Coronary artery (tissue), 2 donors: Measurements from ENCODE around the gene DHRS7B.

Source experiments
- DNase-seq: peaks from one replicate; pipeline ENCODE4 v3.0.0-alpha.2; 2017; ENCODE audit warnings: low spot score
- H3K27ac ChIP-seq, 2 donors: fragments of 200-600 bp; sonication (generic); one replicate each; pipeline ENCODE4 v1.5.1; 2016 to 2019
- H3K4me3 ChIP-seq: fragments of 200-600 bp; sonication (generic); 2 replicates; pipeline ENCODE4 v1.5.1; 2016; ENCODE audit warnings: mild to moderate bottlenecking, moderate library complexity
- TF ChIP-seq, protein P1 (sequence below): fragments of 200-600 bp; sonication (generic); IDR thresholded peaks from one replicate; pipeline ENCODE4 v1.5.1; 2019; ENCODE audit warnings: antibody characterized with exemption

Gene DHRS7B

DNA sequence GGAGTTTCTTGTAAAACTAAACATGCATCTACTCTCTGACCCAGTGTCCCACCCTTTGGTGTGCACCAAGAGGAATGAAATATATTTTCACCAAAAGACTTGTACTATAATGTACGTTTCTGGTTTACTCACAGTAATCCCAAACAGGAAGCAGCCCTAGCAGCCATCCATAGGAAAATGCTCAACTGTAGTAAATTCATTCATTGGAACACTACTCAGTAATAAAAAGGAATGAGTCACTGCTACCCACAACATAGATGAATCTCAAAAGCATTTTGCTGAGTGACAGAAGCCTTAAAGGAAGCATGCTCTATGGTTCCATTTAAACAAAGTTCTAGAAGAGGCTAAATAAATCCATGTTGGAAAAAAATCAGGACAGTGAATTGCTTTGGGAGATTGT lies 37.6 kb upstream of the DHRS7B start:
- Histone ChIP-seq H3K27ac (no peak overlapping the region), H3K4me3 (no peak overlapping the region)
- no peak for DNase-seq
- TF ChIP-seq, protein P1, sequence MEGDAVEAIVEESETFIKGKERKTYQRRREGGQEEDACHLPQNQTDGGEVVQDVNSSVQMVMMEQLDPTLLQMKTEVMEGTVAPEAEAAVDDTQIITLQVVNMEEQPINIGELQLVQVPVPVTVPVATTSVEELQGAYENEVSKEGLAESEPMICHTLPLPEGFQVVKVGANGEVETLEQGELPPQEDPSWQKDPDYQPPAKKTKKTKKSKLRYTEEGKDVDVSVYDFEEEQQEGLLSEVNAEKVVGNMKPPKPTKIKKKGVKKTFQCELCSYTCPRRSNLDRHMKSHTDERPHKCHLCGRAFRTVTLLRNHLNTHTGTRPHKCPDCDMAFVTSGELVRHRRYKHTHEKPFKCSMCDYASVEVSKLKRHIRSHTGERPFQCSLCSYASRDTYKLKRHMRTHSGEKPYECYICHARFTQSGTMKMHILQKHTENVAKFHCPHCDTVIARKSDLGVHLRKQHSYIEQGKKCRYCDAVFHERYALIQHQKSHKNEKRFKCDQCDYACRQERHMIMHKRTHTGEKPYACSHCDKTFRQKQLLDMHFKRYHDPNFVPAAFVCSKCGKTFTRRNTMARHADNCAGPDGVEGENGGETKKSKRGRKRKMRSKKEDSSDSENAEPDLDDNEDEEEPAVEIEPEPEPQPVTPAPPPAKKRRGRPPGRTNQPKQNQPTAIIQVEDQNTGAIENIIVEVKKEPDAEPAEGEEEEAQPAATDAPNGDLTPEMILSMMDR: no peak

DNA sequence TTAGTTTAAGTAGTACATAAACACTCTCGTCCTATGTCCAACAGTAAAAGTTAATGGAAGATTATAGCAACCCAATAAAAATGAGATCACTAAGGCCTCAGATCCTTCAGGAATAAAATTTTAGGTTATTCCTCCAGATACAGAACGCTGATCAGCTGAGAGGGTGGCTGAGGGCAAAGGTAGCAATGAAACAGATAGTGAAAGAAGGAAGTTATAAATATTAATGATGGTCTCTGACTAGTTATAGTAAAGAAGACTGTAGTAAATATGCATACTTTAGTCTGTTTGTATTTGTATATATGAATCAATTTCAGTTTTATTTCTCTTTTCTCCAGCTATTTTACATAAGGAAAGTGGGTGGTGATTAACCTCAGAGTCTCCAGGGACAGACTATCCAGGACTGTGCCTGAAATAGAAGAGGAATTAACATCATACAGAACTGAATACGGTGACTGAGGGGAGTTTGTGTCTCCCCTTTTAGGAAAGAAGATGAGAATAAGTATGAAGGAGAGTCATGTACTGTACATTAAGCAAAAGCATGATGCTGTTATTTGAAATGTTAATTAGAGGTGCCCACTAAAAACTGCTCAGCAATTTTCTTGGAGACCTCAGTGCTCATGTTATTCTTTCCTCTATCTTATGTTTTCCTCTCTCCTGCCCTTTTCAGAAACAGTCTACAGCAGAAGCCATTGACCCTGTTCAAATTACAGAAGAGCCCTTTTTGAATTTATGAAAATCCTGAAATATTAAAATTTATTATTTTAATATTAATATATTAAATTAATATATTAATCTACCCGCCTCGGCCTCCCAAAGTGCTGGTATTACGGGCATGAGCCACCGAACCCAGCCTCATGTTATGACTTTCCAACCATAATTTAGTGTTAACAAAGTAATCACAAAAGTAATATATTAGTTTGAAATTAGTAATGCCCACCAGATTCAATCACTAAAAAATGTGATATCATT lies 36.5 kb upstream of the DHRS7B start:
- TF ChIP-seq, protein P1: no peak
- no peak overlapping the region for H3K4me3 ChIP-seq
- no peak for DNase-seq

DNA sequence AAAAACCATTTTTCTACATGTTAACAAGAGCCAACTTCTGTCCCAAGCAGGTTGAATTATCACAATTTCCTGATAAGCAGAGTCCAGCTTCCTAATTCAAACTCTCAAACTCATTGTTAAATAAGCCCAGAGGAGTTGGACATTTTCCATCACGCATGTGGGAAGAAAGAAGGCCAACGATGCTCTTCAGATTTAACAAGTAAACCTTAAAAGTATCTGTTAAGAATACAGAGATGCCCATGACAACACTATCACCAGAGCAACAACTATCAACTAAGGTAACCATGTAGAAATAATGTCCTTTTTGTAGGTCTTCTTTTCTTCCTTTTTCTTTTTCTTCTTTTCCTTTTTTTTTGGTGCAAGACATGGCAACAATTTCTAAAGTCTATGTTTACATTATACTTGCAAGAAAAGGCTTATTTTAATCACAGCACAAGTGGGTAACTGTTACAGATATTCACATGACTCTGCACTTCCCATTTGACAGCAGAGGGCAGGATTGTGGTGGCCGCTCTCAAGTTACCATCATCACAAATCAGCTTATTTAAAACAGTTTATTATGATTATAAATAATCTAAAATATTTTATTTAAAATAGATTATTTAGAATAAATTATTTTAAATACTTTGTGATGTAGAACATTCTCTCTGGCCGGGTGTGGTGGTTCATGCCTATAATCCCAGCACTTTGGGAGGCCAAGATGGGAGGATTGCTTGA lies 35.7 kb upstream of the DHRS7B start:
- TF ChIP-seq, protein P1: no peak
- DNase-seq: no peak
- Histone ChIP-seq H3K4me3 (no peak overlapping the region), H3K27ac (no peak overlapping the region)

More for the DNA sequence above, 36.5 kb upstream of the DHRS7B start:
- H3K27ac ChIP-seq: no peak overlapping the region

DNA sequence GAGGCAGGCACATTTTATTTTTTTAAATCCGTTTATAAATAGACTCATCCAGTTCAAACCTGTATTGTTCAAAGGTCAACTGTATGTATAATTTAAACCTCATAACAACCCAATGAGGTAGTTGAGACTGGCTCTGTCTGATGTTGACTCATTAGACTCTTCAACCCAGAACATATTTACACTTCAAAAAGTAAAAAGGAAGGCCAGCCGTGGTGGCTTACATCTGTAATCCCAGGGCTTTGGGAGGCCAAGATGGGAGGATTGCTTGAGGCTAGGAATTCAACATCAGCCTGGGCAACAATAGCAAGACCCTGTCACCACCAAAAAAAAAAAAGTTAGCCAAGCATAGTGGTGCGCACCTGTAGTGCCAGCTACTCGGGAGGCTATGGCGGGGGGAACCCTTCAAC lies 32.5 kb upstream of the DHRS7B start:
- no peak for DNase-seq
- H3K27ac ChIP-seq: no peak overlapping the region
- TF ChIP-seq, protein P1: no peak
- no peak overlapping the region for H3K4me3 ChIP-seq

DNA sequence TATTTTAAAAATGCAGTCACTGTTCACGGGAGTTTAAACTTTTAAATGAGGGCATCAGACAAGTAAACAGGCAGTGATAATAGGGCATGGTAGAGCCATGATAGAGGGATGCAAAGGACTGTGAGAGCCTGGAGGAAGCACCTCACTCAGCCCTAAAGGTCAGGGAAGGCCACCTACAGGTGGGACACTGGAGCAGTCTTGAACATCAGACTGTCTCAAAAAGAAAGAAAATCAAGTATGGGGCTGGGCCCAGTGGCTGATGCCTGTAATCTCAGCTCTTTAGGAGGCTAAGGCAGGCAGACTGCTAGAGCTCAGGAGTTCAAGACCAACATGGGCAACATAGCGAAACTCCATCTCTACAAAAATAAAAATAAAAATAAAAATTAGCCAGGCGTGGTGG lies 31.0 kb upstream of the DHRS7B start:
- DNase-seq: no peak
- no peak overlapping the region for H3K4me3 ChIP-seq
- TF ChIP-seq, protein P1: no peak

DNA sequence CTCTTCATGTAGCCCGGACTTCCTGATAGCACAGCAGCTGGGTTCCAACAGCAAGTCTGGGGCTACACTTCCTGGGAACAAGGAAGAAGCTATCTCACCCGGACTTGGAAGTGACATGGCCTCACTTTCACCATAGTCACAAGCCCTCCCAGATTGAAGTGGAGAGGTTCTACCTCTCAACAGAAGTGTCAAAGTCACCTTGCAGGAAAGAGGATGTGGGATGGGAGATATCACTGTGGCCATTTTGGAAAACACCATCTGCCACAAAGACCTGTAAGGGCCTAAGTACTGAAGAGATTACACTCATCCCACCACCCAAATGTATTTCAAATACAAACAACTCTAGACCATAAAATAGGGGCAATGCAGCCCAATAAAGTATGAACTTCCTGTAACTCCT lies 29.9 kb upstream of the DHRS7B start:
- H3K4me3 ChIP-seq: no peak overlapping the region
- H3K27ac ChIP-seq: no peak overlapping the region
- DNase-seq: no peak
- TF ChIP-seq, protein P1: no peak

More for the DNA sequence above, 31.0 kb upstream of the DHRS7B start:
- H3K27ac ChIP-seq: no peak overlapping the region
